Non-pigmented ciliary epithelial cell (primary cell): ENCODE measurements around the gene VTN.

ENCODE experiments used
- DNase-seq: peaks from one replicate; pipeline ENCODE4 v3.0.0-alpha.2; 2010; ENCODE audit warnings: low read depth

Gene VTN

GRCh38 chr17:28395968-28396367, 25.9 kb upstream of the VTN start:
- no peak for DNase-seq

- no peak for DNase-seq
Observed at GRCh38 chr17:28395426-28395825, 25.3 kb upstream of the VTN start.

DNA sequence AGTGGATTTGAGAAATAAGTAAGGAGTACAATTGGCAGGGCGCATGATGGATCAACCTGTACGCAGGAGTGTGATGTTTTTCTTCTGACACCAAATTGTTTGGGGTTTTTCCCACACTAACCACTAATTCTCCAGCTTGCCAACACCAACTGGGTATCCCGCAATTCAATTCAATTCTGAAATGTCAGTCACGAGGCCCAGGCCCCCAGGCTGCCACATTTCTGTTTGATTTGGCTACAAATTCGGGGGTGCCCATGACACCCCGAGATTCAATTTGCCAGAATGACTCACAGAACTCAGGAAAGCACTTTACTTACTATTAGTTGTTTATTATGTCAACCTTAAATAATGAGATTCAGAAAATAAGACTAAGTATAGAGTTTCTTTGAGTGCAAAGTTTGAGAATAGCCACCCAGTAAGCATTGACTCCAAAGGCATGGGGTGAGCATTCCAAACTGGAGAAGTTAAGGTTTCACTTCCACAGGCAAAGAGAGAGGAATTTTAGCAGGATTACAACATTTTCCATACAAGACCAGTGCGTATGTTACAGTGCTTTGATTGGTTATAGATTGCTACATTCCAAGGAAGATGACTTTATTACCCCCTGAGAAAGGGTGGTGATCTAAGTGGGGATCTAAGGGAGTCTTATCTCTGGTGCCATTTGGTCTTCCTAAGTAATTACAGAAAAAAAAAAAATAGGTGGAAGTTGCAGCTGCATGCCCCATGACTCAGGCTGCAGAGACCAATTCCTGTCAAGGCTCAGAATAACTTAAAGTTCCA, 24.4 kb upstream of the VTN start:
- no peak for DNase-seq

DNA sequence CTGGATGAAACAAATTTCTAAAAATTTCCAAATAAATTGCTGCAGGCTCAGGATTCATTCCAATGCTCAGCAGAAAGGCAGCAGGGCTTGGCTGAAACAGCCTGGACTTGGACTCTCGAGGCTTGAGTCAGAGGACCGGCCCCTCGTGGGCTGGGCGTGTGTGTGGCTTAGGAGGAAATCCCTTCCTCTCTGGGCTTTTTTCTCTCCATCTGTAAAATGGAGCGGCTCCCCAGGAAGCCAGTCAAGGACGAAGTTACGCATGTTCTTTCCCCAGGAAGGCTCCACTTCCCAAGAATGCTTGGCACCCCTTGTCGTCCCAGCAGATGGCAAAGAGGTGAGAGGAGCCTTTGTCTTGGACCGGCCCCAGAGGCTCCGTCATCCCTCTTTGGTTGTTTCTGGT, 22.4 kb upstream of the VTN start:
- DNase-seq, result no peak

DNA sequence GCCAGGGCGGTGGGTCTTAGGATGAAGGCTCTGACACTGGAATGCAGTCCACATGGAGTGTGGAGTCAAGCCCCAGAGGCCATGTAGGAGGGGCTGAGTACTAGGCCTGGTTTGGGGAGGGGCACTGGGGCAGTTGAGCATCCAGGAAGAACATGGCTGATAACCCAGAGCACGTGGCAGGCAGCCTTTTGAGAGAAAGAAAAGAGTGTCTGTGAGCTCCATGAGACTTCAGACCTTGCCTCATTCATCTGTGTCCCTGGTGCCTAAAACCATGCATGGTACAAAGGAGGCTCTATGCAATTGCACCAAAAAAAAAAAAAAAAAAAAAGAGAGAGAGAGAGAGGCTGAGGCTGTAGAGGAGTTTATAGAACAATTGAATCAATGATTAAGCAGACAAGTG, 21.3 kb upstream of the VTN start:
- DNase-seq, result no peak

- DNase-seq, result no peak
Observed at GRCh38 chr17:28390984-28391383, 20.9 kb upstream of the VTN start.

DNA sequence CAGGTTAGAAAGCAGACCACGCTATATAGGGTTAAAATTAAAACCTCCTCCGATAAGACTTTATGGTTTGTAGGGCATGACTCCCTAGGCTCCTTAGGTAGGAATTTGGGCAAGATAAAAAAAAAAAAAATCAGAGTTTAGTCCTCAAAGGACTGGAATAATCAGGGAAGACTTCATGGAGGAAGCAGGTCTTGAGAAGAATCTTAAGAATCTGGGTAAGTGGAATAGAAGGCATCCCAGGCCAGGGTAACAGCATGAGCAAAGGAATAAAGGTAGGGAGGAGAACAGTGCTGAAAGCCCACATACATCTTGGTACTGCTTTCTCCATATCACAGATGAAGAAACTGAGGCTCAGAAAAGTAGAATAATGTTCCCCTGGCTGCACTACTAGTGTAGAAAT, 20.5 kb upstream of the VTN start:
- no peak for DNase-seq

GRCh38 chr17:28390141-28390540, 20.0 kb upstream of the VTN start:
- DNase-seq, result no peak

DNA sequence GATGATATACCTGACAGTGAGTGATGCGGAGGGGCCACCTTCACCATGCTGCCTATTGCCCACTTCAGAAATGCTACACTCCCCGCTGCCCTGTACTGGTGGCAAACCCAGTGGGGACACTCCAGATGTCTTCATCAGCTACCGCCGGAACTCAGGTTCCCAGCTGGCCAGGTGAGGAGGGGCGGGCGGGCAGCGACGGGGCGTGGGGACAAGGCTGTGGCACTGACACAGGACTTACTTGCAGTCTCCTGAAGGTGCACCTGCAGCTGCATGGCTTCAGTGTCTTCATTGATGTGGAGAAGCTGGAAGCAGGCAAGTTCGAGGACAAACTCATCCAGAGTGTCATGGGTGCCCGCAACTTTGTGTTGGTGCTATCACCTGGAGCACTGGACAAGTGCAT, 18.0 kb upstream of the VTN start:
- no peak for DNase-seq

GRCh38 chr17:28386391-28386790, 16.3 kb upstream of the VTN start:
- DNase-seq, result no peak

GRCh38 chr17:28385406-28385805, 15.3 kb upstream of the VTN start:
- DNase-seq, result no peak

DNA sequence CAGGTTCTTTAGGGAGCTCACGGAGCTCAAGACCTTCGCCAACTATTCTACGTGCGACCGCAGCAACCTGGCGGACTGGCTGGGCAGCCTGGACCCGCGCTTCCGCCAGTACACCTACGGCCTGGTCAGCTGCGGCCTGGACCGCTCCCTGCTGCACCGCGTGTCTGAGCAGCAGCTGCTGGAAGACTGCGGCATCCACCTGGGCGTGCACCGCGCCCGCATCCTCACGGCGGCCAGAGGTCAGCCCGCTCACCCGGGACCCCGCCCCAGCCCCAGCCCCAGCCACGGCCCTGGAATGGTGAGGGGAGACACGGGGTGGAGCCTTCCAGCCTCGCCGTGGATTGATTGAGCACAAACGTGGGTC, 14.9 kb upstream of the VTN start:
- no peak for DNase-seq

GRCh38 chr17:28384281-28385036, 14.4 kb upstream of the VTN start:
- no peak for DNase-seq

DNA sequence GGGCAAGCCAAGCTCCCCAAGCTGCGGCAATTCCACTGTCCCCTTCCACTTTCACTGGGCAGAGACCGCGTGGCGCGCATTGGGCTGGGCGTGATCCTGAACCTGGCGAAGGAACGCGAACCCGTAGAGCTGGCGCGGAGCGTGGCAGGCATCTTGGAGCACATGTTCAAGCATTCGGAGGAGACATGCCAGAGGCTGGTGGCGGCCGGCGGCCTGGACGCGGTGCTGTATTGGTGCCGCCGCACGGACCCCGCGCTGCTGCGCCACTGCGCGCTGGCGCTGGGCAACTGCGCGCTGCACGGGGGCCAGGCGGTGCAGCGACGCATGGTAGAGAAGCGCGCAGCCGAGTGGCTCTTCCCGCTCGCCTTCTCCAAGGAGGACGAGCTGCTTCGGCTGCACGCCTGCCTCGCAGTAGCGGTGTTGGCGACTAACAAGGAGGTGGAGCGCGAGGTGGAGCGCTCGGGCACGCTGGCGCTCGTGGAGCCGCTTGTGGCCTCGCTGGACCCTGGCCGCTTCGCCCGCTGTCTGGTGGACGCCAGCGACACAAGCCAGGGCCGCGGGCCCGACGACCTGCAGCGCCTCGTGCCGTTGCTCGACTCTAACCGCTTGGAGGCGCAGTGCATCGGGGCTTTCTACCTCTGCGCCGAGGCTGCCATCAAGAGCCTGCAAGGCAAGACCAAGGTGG, 11.2 kb upstream of the VTN start:
- no peak for DNase-seq

DNA sequence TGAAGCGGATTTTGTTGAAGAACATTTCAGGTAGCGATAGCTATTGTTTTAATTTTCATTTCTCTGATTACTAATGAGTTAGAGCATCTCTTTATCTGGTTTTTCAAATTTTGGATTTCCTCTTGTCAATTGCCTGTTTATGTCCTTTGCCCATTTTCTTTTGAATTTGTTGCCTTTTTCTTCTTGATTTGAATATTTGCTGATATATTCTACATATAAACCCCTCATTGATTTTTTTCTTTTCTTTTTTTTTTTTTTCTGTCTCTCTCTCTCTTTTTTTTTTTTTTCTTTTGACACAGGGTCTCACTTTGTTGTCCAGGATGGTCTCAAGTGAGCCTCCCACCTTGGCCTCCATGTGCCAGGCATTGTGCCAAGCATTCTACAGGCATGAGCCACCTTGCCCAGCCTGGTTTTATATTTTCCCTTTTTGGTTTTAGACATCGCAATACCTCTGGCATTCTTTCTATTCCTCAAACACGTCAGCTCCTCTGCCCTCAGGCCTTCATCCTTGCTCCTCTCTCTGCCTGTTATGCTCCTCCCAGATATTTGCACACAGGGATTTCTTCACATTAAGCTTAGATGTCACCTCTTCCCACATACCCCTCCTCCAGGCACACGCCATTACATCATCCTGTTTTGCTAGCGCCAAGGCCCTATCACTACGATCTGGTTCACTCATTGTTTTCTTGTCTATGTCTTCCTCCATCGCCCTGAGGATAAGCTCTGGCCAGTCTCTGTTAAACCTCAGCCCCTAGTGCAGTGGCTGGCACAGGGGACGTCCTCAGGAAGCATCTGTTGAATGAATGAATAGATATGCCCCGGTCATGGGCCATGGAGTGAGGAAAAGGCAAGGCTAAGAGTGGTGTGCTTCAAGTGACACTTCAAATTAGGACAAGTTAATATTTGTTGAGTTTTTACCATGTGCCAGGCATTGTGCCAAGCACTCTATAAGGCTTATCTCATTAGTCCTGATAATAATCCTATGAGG, 10.0 kb upstream of the VTN start:
- peak; percentile 28 for DNase-seq

- DNase-seq, result no peak
Observed at GRCh38 chr17:28372945-28373274, 2.8 kb upstream of the VTN start.

- no peak for DNase-seq
Observed at GRCh38 chr17:28372203-28372944, 2.3 kb upstream of the VTN start.

DNA sequence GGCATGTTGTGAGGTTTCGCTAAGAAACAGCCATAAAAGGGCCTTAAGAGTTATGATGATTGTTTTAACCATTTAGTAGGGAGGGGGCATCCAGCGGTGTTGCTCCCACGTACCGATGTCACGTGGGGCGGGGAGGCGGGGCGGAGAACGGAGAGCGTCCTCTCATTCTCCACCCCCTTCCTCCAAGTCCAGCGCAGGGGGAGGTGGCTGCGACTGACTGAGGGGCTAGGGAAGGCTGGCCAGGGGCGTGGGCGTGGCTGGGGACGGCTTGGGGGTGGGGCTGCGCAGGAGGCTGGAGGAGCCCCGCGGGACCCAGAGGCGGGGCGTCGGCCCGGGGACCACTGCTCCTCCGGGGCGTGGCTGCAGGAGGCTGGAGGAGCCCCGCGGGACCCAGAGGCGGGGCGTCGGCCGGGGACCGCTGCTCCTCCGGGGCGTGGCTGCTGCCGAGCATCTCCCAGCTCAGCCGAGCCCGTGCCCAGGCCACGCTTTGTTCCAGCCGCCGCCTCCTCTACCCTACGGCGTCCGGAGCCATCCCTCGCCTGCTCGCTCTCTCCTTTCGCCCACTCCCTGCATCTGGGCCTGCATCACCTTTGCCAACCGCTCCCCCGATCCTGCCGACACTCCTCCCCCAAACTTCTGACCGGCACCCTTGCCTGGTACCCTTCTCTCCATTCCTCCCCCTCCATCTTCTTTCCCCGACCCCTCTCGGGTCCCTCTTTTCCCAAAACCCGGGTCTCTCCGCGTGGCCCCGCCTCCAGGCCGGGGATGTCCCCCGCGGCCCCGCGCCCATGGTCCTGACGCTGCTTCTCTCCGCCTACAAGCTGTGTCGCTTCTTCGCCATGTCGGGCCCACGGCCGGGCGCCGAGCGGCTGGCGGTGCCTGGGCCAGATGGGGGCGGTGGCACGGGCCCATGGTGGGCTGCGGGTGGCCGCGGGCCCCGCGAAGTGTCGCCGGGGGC, 1.4 kb upstream of the VTN start, which contains the start of gene SARM1:
Gene SARM1 (plus strand): TSS at position 450 of the 958 bp plus-strand sequence. CDS start 339 bp downstream, at position 789.
- peak; percentile 45 for DNase-seq

- no peak for DNase-seq
Observed at GRCh38 chr17:28370744-28371103, 617 bp upstream of the VTN start.

DNA sequence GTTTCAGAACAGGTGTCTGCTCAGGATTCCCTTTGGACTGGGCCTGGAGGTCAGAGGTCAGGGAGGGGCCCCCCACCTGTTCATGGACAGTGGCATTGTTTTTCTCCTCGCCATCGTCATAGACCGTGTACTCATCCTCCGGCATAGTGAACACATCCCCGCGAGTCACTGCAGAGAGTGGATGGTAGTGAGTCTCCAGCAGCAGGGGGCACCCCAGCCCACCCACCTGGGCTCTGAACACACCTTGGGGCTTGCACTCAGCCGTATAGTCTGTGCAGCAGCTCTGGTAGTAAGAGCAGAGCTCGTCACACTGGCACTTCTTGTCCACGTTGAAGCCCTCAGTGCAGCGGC, 448 bp downstream of the VTN start:
- DNase-seq, result no peak
